ENCODE results near the gene ZNF619. TPM values are rescaled to one million over a fixed set of nuclear protein-coding genes. Genes with fewer than 3 reads are reported as not detected.

ZNF619 gene
- total and polyA plus RNA-seq, 2 of the 13 experiments (the other 11 are each of a cell fraction or from before 2014, with no cell fraction given), result 0.83 to 5.2 TPM

GRCh38 chr3:40456279-40456939 is 20.5 kb upstream of the ZNF619 start (continued):
- TF ChIP-seq STAT6 (CRISPR knock-in tag; IDR thresholded peaks at IDR 0.05; ENCODE audit: borderline replicate concordance) (0 out of 2 replicates have a peak, but pooled peaks have one; percentile 14), ZBTB7A (CRISPR knock-in tag; IDR thresholded peaks at IDR 0.05) (no peak), ZMYM2 (CRISPR knock-in tag; IDR thresholded peaks at IDR 0.05) (no peak), NCOA2 (CRISPR knock-in tag; IDR thresholded peaks at IDR 0.05) (no peak), ZBTB33 (CRISPR knock-in tag; IDR thresholded peaks at IDR 0.05) (peak; percentile 29; the same call in 1 of the 2 replicates), GTF3A (CRISPR knock-in tag; conservative IDR thresholded peaks at IDR 0.05) (no peak), NFRKB (IDR thresholded peaks at IDR 0.05) (no peak)

All from HepG2 (cell line).